Upper lobe of right lung (tissue), 1 donor: Measurements from ENCODE around the gene FIGN. TPM values are rescaled to one million over a fixed set of nuclear protein-coding genes. Genes with fewer than 3 reads are reported as not detected.

Experiments
- ATAC-seq: fragments of 200-7000 bp; cut with Tn5 transposase; one replicate; pipeline ENCODE4 v1.9.1; 2020; ENCODE audit warnings: mild to moderate bottlenecking, moderate library complexity
- DNase-seq: peaks from one replicate; pipeline ENCODE4 v3.0.0-alpha.2; 2020
- H3K27ac ChIP-seq: fragments of 200-600 bp; one replicate; pipeline ENCODE4 v1.8.0; 2022
- H3K27me3 ChIP-seq: fragments of 200-600 bp; one replicate; pipeline ENCODE4 v1.8.0; 2022; ENCODE audit warnings: mild to moderate bottlenecking
- H3K36me3 ChIP-seq: fragments of 200-600 bp; one replicate; pipeline ENCODE4 v1.8.0; 2022
- H3K4me1 ChIP-seq: fragments of 200-600 bp; one replicate; pipeline ENCODE4 v1.8.0; 2022
- H3K4me3 ChIP-seq: fragments of 200-600 bp; one replicate; pipeline ENCODE4 v1.8.0; 2022; ENCODE audit warnings: mild to moderate bottlenecking
- H3K9me3 ChIP-seq: fragments of 200-600 bp; one replicate; pipeline ENCODE4 v1.8.0; 2022
- intact Hi-C: fragments of 100-400 bp; cut with DNase I; formaldehyde crosslinking; loops from one replicate; pipeline ENCODE4 v1.11.0; 2022
- total RNA-seq: library from RNA; stranded (reverse); fragmentation: NEBNext Ultra II Directional; extraction: Animal tissue kit (Norgen Biotek cat#: 25700); gene quantifications from one replicate; pipeline ENCODE4 v1.2.1, GENCODE V29; 2021
- TF ChIP-seq, protein P1 (sequence below): fragments of 200-600 bp; IDR thresholded peaks from one replicate; pipeline ENCODE4 v1.8.0; 2022; ENCODE audit warnings: antibody characterized with exemption
- donor health status: DM: no; HTN: yes; CAD: no; lungs with severe emphysema.

Gene FIGN
- total RNA-seq, 1 donor from 2014 or later = 6.5 TPM

DNA sequence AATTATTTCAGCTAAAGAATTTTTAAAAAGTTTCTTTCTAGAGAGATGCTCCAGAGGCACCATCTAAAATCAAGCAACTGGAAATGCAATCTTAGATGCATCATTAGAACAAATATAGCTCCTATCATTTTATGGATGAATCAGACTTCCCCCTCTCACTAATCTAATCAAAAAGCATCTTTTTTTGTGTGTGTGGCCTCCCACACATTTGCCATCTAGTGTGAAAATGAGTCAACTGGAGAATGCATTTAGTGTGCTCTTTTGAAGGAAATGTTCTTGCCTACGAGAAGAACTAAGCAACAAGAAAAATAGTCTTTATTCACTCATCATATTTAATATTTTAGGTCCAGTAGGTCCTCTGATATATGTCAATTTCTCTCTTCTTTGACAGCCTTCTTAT lies 39.5 kb upstream of the FIGN start:
- ATAC-seq (no peak), DNase-seq (no peak)
- TF ChIP-seq, protein P1, sequence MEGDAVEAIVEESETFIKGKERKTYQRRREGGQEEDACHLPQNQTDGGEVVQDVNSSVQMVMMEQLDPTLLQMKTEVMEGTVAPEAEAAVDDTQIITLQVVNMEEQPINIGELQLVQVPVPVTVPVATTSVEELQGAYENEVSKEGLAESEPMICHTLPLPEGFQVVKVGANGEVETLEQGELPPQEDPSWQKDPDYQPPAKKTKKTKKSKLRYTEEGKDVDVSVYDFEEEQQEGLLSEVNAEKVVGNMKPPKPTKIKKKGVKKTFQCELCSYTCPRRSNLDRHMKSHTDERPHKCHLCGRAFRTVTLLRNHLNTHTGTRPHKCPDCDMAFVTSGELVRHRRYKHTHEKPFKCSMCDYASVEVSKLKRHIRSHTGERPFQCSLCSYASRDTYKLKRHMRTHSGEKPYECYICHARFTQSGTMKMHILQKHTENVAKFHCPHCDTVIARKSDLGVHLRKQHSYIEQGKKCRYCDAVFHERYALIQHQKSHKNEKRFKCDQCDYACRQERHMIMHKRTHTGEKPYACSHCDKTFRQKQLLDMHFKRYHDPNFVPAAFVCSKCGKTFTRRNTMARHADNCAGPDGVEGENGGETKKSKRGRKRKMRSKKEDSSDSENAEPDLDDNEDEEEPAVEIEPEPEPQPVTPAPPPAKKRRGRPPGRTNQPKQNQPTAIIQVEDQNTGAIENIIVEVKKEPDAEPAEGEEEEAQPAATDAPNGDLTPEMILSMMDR = no peak
- intact Hi-C loops = no loop called here
- Histone ChIP-seq H3K9me3 (no peaks in the 10 kb centered on the region), H3K36me3 (no peaks in the 10 kb centered on the region), H3K27ac (no peak overlapping the region), H3K4me3 (no peak overlapping the region), H3K27me3 (no peaks in the 10 kb centered on the region), H3K4me1 (no peaks in the 10 kb centered on the region)

DNA sequence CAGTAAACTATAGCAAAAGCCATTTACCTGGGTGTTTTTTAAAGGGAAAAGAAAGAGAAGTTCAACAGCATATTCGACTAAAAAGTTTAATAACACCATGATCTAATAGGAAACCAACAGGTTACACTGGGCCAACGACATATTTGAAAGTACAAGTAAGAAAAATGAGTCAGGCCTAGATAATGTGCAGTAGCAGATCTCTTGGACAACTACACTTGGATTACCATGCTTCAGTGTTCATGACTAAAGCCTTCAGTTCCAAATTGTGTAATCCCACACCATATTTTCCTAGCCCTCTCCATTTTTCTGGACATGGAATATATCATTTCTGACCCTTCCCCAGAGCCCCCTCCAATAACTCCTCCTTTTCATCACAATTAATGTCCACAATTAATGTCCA lies 39.1 kb upstream of the FIGN start:
- TF ChIP-seq, protein P1 = no peak
- Histone ChIP-seq H3K4me1 (no peaks in the 10 kb centered on the region), H3K4me3 (no peak overlapping the region), H3K36me3 (no peaks in the 10 kb centered on the region), H3K27me3 (no peaks in the 10 kb centered on the region), H3K9me3 (no peaks in the 10 kb centered on the region), H3K27ac (no peak overlapping the region)
- intact Hi-C loops = no loop called here
- ATAC-seq (no peak), DNase-seq (no peak)

DNA sequence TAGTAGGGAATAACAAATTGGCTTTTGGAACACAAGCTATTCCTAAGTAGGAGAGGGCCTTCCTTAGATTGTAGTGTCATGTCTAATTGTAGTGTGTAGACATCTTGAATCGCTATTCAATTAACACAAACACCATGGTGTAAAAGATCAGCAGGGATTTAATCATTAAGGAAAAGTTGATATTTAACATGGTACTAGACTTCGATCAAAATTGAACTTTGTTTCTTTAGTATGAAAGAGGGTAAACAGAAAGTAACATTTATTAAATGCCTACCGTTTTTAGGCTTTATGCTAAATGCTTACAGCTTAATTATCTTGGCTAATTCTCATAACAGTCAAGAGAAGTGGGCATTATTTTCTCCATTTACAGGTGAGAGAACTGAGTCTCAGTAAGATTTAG lies 37.5 kb upstream of the FIGN start:
- H3K27ac ChIP-seq = no peak overlapping the region
- no peaks in the 10 kb centered on the region for H3K27me3 ChIP-seq
- DNase-seq (no peak), ATAC-seq (no peak)
- H3K36me3 ChIP-seq = no peaks in the 10 kb centered on the region
- TF ChIP-seq, protein P1 = no peak
- no peaks in the 10 kb centered on the region for H3K9me3 ChIP-seq
- no peak overlapping the region for H3K4me3 ChIP-seq
- no peaks in the 10 kb centered on the region for H3K4me1 ChIP-seq
- intact Hi-C loops = no loop called here

DNA sequence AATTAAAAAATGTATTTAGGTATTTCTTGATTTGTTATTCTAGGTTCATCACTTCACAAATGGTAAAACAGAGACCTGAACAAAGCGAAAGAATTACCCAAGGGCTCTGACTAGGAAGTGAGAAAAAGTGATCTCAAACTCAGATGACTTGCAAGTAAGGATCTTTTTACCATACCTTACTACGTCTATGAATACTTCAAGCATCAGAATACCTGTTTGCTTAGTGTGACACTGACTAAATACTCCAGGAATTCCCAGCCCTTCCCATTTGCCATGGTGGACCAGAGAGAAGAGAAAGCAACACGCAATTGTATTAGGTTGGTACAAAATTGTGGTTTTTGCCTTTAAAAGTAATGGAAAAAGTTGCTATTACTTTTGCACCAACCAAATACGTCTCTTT lies 35.8 kb upstream of the FIGN start:
- intact Hi-C loops = no loop called here
- ATAC-seq = no peak

DNA sequence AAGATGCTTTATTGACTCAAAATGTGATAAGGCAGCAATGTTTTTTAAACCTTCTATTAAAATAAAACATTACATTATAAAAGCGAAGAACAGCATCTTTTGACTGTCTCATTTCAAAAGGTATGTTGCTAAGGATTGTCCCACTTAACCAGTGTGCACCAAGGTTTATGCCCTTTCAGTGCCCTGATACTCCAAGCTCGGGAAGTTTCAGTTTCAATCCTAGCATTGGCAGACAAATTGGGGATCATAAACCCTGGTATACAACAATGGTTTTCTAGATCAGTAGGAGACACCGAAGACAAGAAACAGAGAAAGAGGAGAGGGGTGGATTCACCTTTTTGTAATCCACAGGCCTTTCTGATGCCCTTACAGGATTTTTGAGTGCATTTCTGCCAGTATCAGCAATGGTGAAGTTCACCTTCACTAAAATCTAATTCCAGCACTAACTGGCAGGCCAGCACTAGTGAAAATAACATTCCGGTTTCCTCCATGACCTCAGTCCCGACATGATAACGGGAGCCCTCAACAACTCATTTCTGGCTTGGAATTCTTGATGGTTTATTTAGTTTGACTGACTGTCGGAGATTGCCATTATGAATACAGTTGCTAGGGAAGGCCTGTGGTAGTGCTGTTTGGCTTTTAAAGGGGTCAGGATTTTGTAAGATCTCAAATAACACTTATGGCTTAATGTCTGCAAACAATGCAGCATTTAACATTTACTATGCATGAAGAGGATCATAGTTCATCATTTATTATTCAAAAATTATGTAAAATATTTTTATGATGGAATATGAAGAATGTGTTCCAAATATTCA lies 33.3 kb upstream of the FIGN start:
- Histone ChIP-seq H3K27me3 (no peaks in the 10 kb centered on the region), H3K9me3 (no peaks in the 10 kb centered on the region), H3K36me3 (no peaks in the 10 kb centered on the region), H3K4me1 (no peaks in the 10 kb centered on the region), H3K4me3 (no peak overlapping the region), H3K27ac (no peak overlapping the region)
- TF ChIP-seq, protein P1 = no peak
- DNase-seq (no peak), ATAC-seq (no peak)
- intact Hi-C loops = no loop called here

More for the DNA sequence above, 35.8 kb upstream of the FIGN start:
- Histone ChIP-seq H3K27ac (no peak overlapping the region), H3K9me3 (no peaks in the 10 kb centered on the region), H3K4me3 (no peak overlapping the region), H3K27me3 (no peaks in the 10 kb centered on the region), H3K36me3 (no peaks in the 10 kb centered on the region), H3K4me1 (no peaks in the 10 kb centered on the region)
- TF ChIP-seq, protein P1 = no peak
- DNase-seq = no peak
